Lower leg skin (tissue), 3 donors: Measurements from ENCODE around the gene GRM7.

Experiments used
- POLR2A ChIP-seq, 2 donors: fragments of 450-650 bp; IDR thresholded peaks; one replicate each; pipeline ENCODE4 v1.6.1; 2016 to 2017; ENCODE audit warnings: antibody characterized with exemption in 2 of 2, mild to moderate bottlenecking in 1 of 2, moderate library complexity in 1 of 2
- TF ChIP-seq, protein P1 (sequence below), 3 donors: fragments of 450-650 bp; IDR thresholded peaks; one replicate each; pipeline ENCODE4 v1.5.1; 2016; ENCODE audit warnings: antibody characterized with exemption in 3 of 3, mild to moderate bottlenecking in 3 of 3, moderate library complexity in 2 of 3

DNA sequence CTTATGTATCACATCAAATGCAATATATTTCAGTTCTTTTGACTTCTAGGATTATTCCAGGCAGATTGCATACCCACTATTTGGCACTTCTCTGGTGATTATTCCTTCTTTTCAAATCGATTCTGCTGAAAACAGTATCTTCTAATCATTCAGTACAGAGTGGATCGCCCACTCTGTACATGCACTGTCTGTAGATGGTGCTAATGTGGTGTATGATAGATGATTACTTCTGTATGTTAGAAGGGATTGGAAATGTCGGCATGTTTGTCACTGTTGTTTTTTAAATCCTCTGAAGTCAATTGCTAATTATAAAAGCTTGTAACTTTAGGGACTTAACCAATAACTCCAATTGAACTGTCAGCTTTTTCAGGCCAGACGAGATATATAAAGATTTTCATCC is 642.5 kb downstream of the GRM7 start:
- TF ChIP-seq, protein P1, sequence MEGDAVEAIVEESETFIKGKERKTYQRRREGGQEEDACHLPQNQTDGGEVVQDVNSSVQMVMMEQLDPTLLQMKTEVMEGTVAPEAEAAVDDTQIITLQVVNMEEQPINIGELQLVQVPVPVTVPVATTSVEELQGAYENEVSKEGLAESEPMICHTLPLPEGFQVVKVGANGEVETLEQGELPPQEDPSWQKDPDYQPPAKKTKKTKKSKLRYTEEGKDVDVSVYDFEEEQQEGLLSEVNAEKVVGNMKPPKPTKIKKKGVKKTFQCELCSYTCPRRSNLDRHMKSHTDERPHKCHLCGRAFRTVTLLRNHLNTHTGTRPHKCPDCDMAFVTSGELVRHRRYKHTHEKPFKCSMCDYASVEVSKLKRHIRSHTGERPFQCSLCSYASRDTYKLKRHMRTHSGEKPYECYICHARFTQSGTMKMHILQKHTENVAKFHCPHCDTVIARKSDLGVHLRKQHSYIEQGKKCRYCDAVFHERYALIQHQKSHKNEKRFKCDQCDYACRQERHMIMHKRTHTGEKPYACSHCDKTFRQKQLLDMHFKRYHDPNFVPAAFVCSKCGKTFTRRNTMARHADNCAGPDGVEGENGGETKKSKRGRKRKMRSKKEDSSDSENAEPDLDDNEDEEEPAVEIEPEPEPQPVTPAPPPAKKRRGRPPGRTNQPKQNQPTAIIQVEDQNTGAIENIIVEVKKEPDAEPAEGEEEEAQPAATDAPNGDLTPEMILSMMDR (IDR thresholded peaks at IDR 0.05): no peak
- no peak for TF ChIP-seq POLR2A (IDR thresholded peaks at IDR 0.05)
